Tibial nerve (tissue), 4 donors: ENCODE data around the gene C1orf122. TPM values are rescaled to one million over a fixed set of nuclear protein-coding genes. Genes with fewer than 3 reads are reported as not detected.

Experiments
- DNase-seq, 2 donors: peaks; one replicate each; pipeline ENCODE4 v3.0.0-alpha.2; 2019; ENCODE audit warnings: low spot score in 2 of 2
- H3K27ac ChIP-seq, 4 donors: fragments of 200-600 bp; sonication (generic) in 3 of 4; one replicate each; pipeline ENCODE4 v1.5.1; 2017 to 2019; ENCODE audit warnings: mild to moderate bottlenecking in 1 of 4
- H3K27me3 ChIP-seq, 2 donors: fragments of 200-600 bp; sonication (generic) in 1 of 2; one replicate each; pipeline versions ENCODE4 v1.5.1 to v1.6.0; 2017 to 2019
- H3K36me3 ChIP-seq, 3 donors: fragments of 200-600 bp; sonication (generic); one replicate each; pipeline ENCODE4 v1.5.1; 2018 to 2019
- H3K4me1 ChIP-seq, 4 donors: fragments of 200-600 bp; sonication (generic) in 3 of 4; one replicate each; pipeline ENCODE4 v1.5.1; 2017 to 2019
- H3K4me3 ChIP-seq, 4 donors: fragments of 200-600 bp; sonication (generic) in 3 of 4; one replicate each; pipeline ENCODE4 v1.5.1; 2017 to 2019; ENCODE audit warnings: mild to moderate bottlenecking in 1 of 4, moderate library complexity in 1 of 4
- H3K9me3 ChIP-seq, 4 donors: fragments of 200-600 bp; sonication (generic) in 3 of 4; one replicate each; pipeline ENCODE4 v1.5.1; 2017 to 2019
- EP300 ChIP-seq, 2 donors: sonication (generic); formaldehyde crosslinking; IDR thresholded peaks; one replicate each; pipeline ENCODE4 v1.6.1; 2017; ENCODE audit warnings: antibody characterized with exemption in 2 of 2, mild to moderate bottlenecking in 1 of 2
- POLR2A ChIP-seq, 2 donors: fragments of 450-650 bp; IDR thresholded peaks; one replicate each; pipeline ENCODE4 v1.6.1; 2017; ENCODE audit warnings: antibody characterized with exemption in 2 of 2, mild to moderate bottlenecking in 2 of 2, moderate library complexity in 2 of 2
- WGBS, 2 donors: methylation state at CpG; one replicate each; pipeline ENCODE4 v1.1.5; 2018; 5-methylcytosine and 5-hydroxymethylcytosine counted together
- total RNA-seq, 4 donors: library from RNA; depleted of rRNA; stranded (reverse); fragments of >200 nt; gene quantifications; one replicate each; pipeline ENCODE4 v1.1.0, GENCODE V29; 2016
- TF ChIP-seq, protein P1 (sequence below), 5 experiments: fragments of 200-600 bp in 3 of 5; fragments of 450-650 bp in 2 of 5; sonication (generic) in 3 of 5; IDR thresholded peaks; one replicate each; pipeline ENCODE4 v1.5.1; 2016 to 2019; ENCODE audit warnings: antibody characterized with exemption in 5 of 5, mild to moderate bottlenecking in 3 of 5, moderate library complexity in 2 of 5

Gene C1orf122
- total RNA-seq, 4 donors from 2014 or later = 80.6 to 132 (median 92.7) TPM

DNA sequence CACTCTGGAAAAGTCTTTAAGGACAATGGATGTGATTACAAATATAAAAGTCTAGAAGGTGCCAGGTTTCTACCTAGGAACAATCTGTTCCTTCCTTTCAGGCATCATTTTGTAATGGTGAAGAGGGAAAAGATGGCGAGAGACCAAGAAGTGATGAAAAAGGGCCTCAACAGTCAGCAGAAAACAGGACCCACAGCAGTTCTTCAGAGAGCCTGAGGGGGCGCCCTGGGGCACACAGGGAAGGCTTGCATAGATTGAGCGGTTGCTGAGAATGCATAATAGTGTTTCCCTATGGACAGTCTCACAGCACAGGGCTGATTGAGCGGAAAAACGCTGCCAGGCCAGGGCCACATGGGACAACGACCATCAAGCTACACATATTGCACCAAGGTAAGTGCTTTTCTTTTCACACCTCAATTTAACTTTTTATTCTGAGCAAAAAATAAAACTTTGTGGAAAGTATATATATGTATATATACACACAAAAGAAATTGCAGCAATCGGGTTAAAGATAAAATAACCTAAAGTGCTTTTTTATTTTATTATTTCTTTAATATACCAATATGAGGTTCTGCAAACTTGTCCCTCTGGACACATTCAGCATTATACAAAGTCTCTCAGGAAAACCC is 3.6 kb downstream of the C1orf122 start:
- no peak overlapping the region for H3K4me3 ChIP-seq
- 26 to 27% methylated on average over 7 of the region's 7 CpGs for WGBS, 2 donors
- no peaks in the 10 kb centered on the region for H3K9me3 ChIP-seq
- DNase-seq = peak; percentile 23 to 64
- peaks cover 0 to 42% (median 23%) of the 10 kb centered on the region in 4 donors for H3K4me1 ChIP-seq
- no peaks in the 10 kb centered on the region for H3K27me3 ChIP-seq
- TF ChIP-seq, protein P1, sequence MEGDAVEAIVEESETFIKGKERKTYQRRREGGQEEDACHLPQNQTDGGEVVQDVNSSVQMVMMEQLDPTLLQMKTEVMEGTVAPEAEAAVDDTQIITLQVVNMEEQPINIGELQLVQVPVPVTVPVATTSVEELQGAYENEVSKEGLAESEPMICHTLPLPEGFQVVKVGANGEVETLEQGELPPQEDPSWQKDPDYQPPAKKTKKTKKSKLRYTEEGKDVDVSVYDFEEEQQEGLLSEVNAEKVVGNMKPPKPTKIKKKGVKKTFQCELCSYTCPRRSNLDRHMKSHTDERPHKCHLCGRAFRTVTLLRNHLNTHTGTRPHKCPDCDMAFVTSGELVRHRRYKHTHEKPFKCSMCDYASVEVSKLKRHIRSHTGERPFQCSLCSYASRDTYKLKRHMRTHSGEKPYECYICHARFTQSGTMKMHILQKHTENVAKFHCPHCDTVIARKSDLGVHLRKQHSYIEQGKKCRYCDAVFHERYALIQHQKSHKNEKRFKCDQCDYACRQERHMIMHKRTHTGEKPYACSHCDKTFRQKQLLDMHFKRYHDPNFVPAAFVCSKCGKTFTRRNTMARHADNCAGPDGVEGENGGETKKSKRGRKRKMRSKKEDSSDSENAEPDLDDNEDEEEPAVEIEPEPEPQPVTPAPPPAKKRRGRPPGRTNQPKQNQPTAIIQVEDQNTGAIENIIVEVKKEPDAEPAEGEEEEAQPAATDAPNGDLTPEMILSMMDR (IDR thresholded peaks at IDR 0.05) = peak; percentile 48 to 76 (median 61)
- TF ChIP-seq POLR2A (IDR thresholded peaks at IDR 0.05) = no peak
- peak in 1 of 2 donors; percentile 16 for TF ChIP-seq EP300 (IDR thresholded peaks at IDR 0.05)
- H3K27ac ChIP-seq = no peak overlapping the region
- peaks cover 0 to 28% (median 3%) of the 10 kb centered on the region in 3 donors for H3K36me3 ChIP-seq

DNA sequence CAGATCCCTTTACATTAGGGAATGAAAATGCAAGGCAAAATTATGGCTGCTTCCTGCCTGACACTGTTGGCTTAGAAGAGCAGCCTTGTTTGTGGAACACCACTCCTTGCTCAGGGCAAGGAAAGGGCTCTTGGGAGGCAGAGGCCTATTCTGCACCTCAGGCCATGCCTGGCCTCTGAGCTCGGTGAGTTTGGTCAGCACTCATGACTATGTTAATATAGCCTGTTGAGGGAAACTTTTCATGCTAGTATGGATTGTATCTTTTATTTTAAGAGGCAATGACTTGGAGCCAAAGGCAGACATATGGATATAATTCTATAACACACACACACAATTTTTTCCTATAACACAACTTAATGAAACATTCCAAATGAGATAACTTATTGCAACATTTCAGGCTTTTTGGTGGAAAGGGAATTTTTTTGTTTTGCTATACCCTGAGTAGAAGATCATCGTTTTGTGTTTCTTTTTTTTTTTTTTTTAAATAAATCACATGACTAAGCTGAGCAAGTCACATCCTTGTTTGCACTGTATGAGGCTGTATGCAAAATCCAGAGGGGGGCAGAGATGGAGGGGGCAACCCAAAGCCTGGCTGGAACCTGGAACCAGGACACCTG is 6.0 kb downstream of the C1orf122 start:
- Histone ChIP-seq H3K4me3 (no peak overlapping the region), H3K27me3 (no peaks in the 10 kb centered on the region), H3K4me1 (peaks cover 0 to 40% (median 17%) of the 10 kb centered on the region in 4 donors), H3K9me3 (no peaks in the 10 kb centered on the region), H3K36me3 (peaks cover 0 to 27% (median 3%) of the 10 kb centered on the region in 3 donors), H3K27ac (no peak overlapping the region)
- DNase-seq = no peak
- 51 to 54% methylated on average over 2 of the region's 2 CpGs for WGBS, 2 donors
- no peak for TF ChIP-seq EP300 (IDR thresholded peaks at IDR 0.05)
- TF ChIP-seq, protein P1 (IDR thresholded peaks at IDR 0.05) = no peak
- no peak for TF ChIP-seq POLR2A (IDR thresholded peaks at IDR 0.05)

DNA sequence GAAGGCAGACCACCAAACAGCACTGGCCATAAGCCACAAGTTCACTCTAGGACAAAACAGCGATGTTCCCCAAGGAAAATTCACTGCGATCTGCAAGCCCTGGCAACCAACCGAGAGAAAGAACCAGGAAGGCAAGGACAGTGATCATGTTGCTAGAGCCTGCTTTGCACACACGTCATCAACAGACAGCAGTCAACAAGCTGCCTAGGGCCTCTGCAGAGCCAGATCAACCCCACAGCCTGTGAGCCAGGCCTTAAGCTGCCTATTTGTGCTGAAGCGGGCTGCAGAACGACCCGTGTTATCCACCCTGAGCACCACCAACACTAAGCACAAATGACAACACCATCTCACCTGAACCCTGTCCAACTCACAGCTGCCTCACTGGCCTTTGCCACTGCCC is 6.7 kb downstream of the C1orf122 start:
- Histone ChIP-seq H3K9me3 (no peaks in the 10 kb centered on the region), H3K4me3 (no peak overlapping the region), H3K36me3 (peaks cover 0 to 33% (median 3%) of the 10 kb centered on the region in 3 donors), H3K27me3 (no peaks in the 10 kb centered on the region), H3K27ac (no peak overlapping the region), H3K4me1 (peaks cover 0 to 33% (median 12%) of the 10 kb centered on the region in 4 donors)
- no peak for DNase-seq
- WGBS, 2 donors = 71 to 87% methylated on average over 7 of the region's 7 CpGs
- no peak for TF ChIP-seq EP300 (IDR thresholded peaks at IDR 0.05)
- TF ChIP-seq, protein P1 (IDR thresholded peaks at IDR 0.05) = no peak
- TF ChIP-seq POLR2A (IDR thresholded peaks at IDR 0.05) = no peak

DNA sequence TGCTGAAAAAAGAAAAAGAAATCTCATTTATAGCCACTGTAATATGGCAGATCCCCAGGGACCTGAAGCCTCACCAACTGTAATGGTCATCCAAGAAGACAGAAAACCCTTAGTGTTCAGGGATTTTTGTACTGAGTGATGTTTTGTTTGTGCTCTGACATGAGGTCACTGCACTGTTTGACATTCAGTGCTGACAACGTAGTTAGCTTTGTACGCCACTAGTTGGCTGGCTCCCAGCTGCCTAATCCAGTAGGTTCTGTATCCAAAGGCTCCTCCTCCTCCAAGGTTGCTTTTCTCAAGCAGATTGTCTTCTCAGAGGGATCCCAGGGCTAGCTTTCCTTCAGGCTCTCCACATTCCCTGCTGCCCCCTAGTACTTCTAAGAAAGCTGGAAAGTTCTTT is 9.9 kb downstream of the C1orf122 start:
- H3K27ac ChIP-seq = peak overlapping the region in 2 of 4 donors; percentile 52 to 75

More for the DNA sequence above, 9.9 kb downstream of the C1orf122 start:
- WGBS, 2 donors = 6 to 21% methylated on average over 2 of the region's 2 CpGs
- DNase-seq = no peak
- peaks cover 0 to 12% (median 4%) of the 10 kb centered on the region in 4 donors for H3K4me1 ChIP-seq
- no peaks in the 10 kb centered on the region for H3K27me3 ChIP-seq
- no peaks in the 10 kb centered on the region for H3K9me3 ChIP-seq
- peaks cover 3 to 63% (median 13%) of the 10 kb centered on the region in 3 donors for H3K36me3 ChIP-seq
- H3K4me3 ChIP-seq = no peak overlapping the region
- TF ChIP-seq, protein P1 (IDR thresholded peaks at IDR 0.05) = no peak
- no peak for TF ChIP-seq EP300 (IDR thresholded peaks at IDR 0.05)
- TF ChIP-seq POLR2A (IDR thresholded peaks at IDR 0.05) = no peak
